ENCODE results near the gene NAP1L5. TPM values are rescaled to one million over a fixed set of nuclear protein-coding genes. Genes with fewer than 3 reads are reported as not detected.

NAP1L5 gene
- total RNA-seq = 1 to 10 TPM; 4.9 to 5.2 TPM

- intact Hi-C loops (cut with DNase I, micrococcal nuclease) = loop anchor here (1.0 to 5.0 kb wide), 3 partner anchors 105 to 415 kb away; partner anchors contain the start of genes HERC3 (in 2 of the 2) and PPM1K (in 1 of the 2)
- CTCF ChIA-PET = interaction anchor here (0.6 to 1.2 kb wide), 2 partner anchors 24 to 26 kb away, joined by 3 read pairs; no protein-coding TSS in a partner anchor
- H3K9me3 Mint-ChIP-seq (ENCODE audit: low read depth) = no peaks in the 10 kb centered on the region
- no peaks in the 10 kb centered on the region for H3K27me3 Mint-ChIP-seq
- peak; percentile 89 for ATAC-seq
- peaks cover 9% of the 10 kb centered on the region for H3K36me3 Mint-ChIP-seq (ENCODE audit: low read depth)
- H3K4me1 Mint-ChIP-seq = peaks cover 10% of the 10 kb centered on the region
- peak; percentile 81 for DNase-seq
- peak within 1 kb of the TSS; percentile 75 for H3K4me3 Mint-ChIP-seq
- peak within 1 kb of the TSS; percentile 62 for H3K27ac Mint-ChIP-seq
- POLR2A ChIA-PET = no interaction called here
These were observed at the start of gene NAP1L5 for GRCh38 chr4:88697588-88698329. Gene NAP1L5, minus strand, starts transcription at chr4:88697829. Its CDS starts 75 bp downstream, at chr4:88697754.

- H3K27me3 Mint-ChIP-seq = no peaks in the 10 kb centered on the region
- H3K4me1 Mint-ChIP-seq = no peaks in the 10 kb centered on the region
- no peaks in the 10 kb centered on the region for H3K9me3 Mint-ChIP-seq (ENCODE audit: low read depth)
- no peak overlapping the region for H3K4me3 Mint-ChIP-seq
- H3K36me3 Mint-ChIP-seq (ENCODE audit: low read depth) = peaks cover 6% of the 10 kb centered on the region
- H3K27ac Mint-ChIP-seq = no peak overlapping the region
- POLR2A ChIA-PET = no interaction called here
- ATAC-seq (no peak), DNase-seq (no peak)
- CTCF ChIA-PET = interaction anchor here (0.9 kb wide), 1 partner anchor 9 kb away, joined by 3 read pairs; no protein-coding TSS in a partner anchor
- intact Hi-C loops (cut with DNase I, micrococcal nuclease) = no loop called here
These were observed 49.7 kb upstream of the NAP1L5 start for GRCh38 chr4:88747351-88747750.

GRCh38 chr4:88746206-88746605 lies 48.6 kb upstream of the NAP1L5 start:
- Mint-ChIP-seq H3K27me3 (no peaks in the 10 kb centered on the region), H3K4me3 (no peak overlapping the region), H3K36me3 (ENCODE audit: low read depth) (peaks cover 6% of the 10 kb centered on the region), H3K4me1 (no peaks in the 10 kb centered on the region), H3K9me3 (ENCODE audit: low read depth) (no peaks in the 10 kb centered on the region), H3K27ac (no peak overlapping the region)
- no peak for DNase-seq
- intact Hi-C loops (cut with DNase I, micrococcal nuclease) = no loop called here
- ChIA-PET POLR2A (no interaction called here), CTCF (interaction anchor here (0.7 to 1.2 kb wide), 3 partner anchors 9 to 110 kb away, joined by 3 read pairs; no protein-coding TSS in a partner anchor)
- ATAC-seq = no peak

GRCh38 chr4:88745581-88746163 lies 48.0 kb upstream of the NAP1L5 start:
- ATAC-seq (no peak), DNase-seq (no peak)
- H3K4me3 Mint-ChIP-seq = no peak overlapping the region
- ChIA-PET POLR2A (no interaction called here), CTCF (interaction anchor here (0.6 to 1.2 kb wide), 4 partner anchors 8 to 482 kb away, joined by 3 read pairs; no protein-coding TSS in a partner anchor)
- intact Hi-C loops (cut with DNase I, micrococcal nuclease) = no loop called here
- H3K27me3 Mint-ChIP-seq = no peaks in the 10 kb centered on the region
- H3K36me3 Mint-ChIP-seq (ENCODE audit: low read depth) = peaks cover 6% of the 10 kb centered on the region
- H3K9me3 Mint-ChIP-seq (ENCODE audit: low read depth) = no peaks in the 10 kb centered on the region
- H3K27ac Mint-ChIP-seq = no peak overlapping the region
- H3K4me1 Mint-ChIP-seq = no peaks in the 10 kb centered on the region

GRCh38 chr4:88745175-88745574 lies 47.5 kb upstream of the NAP1L5 start:
- no peaks in the 10 kb centered on the region for H3K9me3 Mint-ChIP-seq (ENCODE audit: low read depth)
- ATAC-seq (no peak), DNase-seq (no peak)
- CTCF ChIA-PET = interaction anchor here (0.6 kb wide), 2 partner anchors 264 to 482 kb away, joined by 3 read pairs; no protein-coding TSS in a partner anchor
- no peak overlapping the region for H3K27ac Mint-ChIP-seq
- H3K27me3 Mint-ChIP-seq = no peaks in the 10 kb centered on the region
- POLR2A ChIA-PET = no interaction called here
- intact Hi-C loops (cut with DNase I, micrococcal nuclease) = no loop called here
- H3K36me3 Mint-ChIP-seq (ENCODE audit: low read depth) = peaks cover 6% of the 10 kb centered on the region
- no peak overlapping the region for H3K4me3 Mint-ChIP-seq
- no peaks in the 10 kb centered on the region for H3K4me1 Mint-ChIP-seq

- CTCF ChIA-PET = no interaction called here
- ATAC-seq = no peak
- peaks cover 6% of the 10 kb centered on the region for H3K36me3 Mint-ChIP-seq (ENCODE audit: low read depth)
- intact Hi-C loops (cut with DNase I, micrococcal nuclease) = no loop called here
- no peaks in the 10 kb centered on the region for H3K9me3 Mint-ChIP-seq (ENCODE audit: low read depth)
- no peak overlapping the region for H3K27ac Mint-ChIP-seq
- no peaks in the 10 kb centered on the region for H3K27me3 Mint-ChIP-seq
- POLR2A ChIA-PET = no interaction called here
- DNase-seq = no peak
- no peaks in the 10 kb centered on the region for H3K4me1 Mint-ChIP-seq
- H3K4me3 Mint-ChIP-seq = no peak overlapping the region
These were observed 47.0 kb upstream of the NAP1L5 start for GRCh38 chr4:88744609-88745008.

- ChIA-PET CTCF (interaction anchor here (1.0 kb wide), 1 partner anchor 15 kb away, joined by 3 read pairs; no protein-coding TSS in a partner anchor), POLR2A (no interaction called here)
- intact Hi-C loops (cut with DNase I, micrococcal nuclease) = no loop called here
- Mint-ChIP-seq H3K9me3 (ENCODE audit: low read depth) (no peaks in the 10 kb centered on the region), H3K27ac (no peak overlapping the region), H3K36me3 (ENCODE audit: low read depth) (peaks cover 3% of the 10 kb centered on the region), H3K4me3 (no peak overlapping the region), H3K27me3 (no peaks in the 10 kb centered on the region), H3K4me1 (peaks cover 3% of the 10 kb centered on the region)
- no peak for DNase-seq
- no peak for ATAC-seq
These were observed 46.1 kb upstream of the NAP1L5 start for GRCh38 chr4:88743696-88744095.

GRCh38 chr4:88742561-88742960 lies 44.9 kb upstream of the NAP1L5 start:
- intact Hi-C loops (cut with DNase I, micrococcal nuclease) = no loop called here
- ChIA-PET CTCF (interaction anchor here (1.0 kb wide), 2 partner anchors 16 to 212 kb away, joined by 3 read pairs; no protein-coding TSS in a partner anchor), POLR2A (no interaction called here)
- DNase-seq (no peak), ATAC-seq (no peak)
- Mint-ChIP-seq H3K4me1 (peaks cover 11% of the 10 kb centered on the region), H3K27ac (no peak overlapping the region), H3K36me3 (ENCODE audit: low read depth) (no peaks in the 10 kb centered on the region), H3K9me3 (ENCODE audit: low read depth) (no peaks in the 10 kb centered on the region), H3K4me3 (no peak overlapping the region), H3K27me3 (no peaks in the 10 kb centered on the region)

- intact Hi-C loops (cut with DNase I, micrococcal nuclease) = no loop called here
- no peak overlapping the region for H3K4me3 Mint-ChIP-seq
- H3K27me3 Mint-ChIP-seq = no peaks in the 10 kb centered on the region
- H3K4me1 Mint-ChIP-seq = peaks cover 18% of the 10 kb centered on the region
- H3K9me3 Mint-ChIP-seq (ENCODE audit: low read depth) = no peaks in the 10 kb centered on the region
- ChIA-PET POLR2A (no interaction called here), CTCF (interaction anchor here (1.4 kb wide), 1 partner anchor 285 kb away, joined by 3 read pairs; no protein-coding TSS in a partner anchor)
- H3K36me3 Mint-ChIP-seq (ENCODE audit: low read depth) = no peaks in the 10 kb centered on the region
- ATAC-seq (no peak), DNase-seq (no peak)
- H3K27ac Mint-ChIP-seq = no peak overlapping the region
These were observed 40.6 kb upstream of the NAP1L5 start for GRCh38 chr4:88738180-88738579.

- intact Hi-C loops (cut with DNase I, micrococcal nuclease) = no loop called here
- ChIA-PET CTCF (interaction anchor here (0.6 to 1.6 kb wide), 4 partner anchors 9 to 286 kb away, joined by 3 to 8 read pairs (median 3); no protein-coding TSS in a partner anchor), POLR2A (no interaction called here)
- Mint-ChIP-seq H3K36me3 (ENCODE audit: low read depth) (no peaks in the 10 kb centered on the region), H3K27ac (peak overlapping the region; percentile 55), H3K4me1 (peaks cover 18% of the 10 kb centered on the region), H3K27me3 (no peaks in the 10 kb centered on the region), H3K9me3 (ENCODE audit: low read depth) (no peaks in the 10 kb centered on the region), H3K4me3 (peak overlapping the region; percentile 48)
- DNase-seq = peak; percentile 55
- peak; percentile 84 for ATAC-seq
These were observed 39.8 kb upstream of the NAP1L5 start for GRCh38 chr4:88737307-88737941.

- CTCF ChIA-PET = interaction anchor here (0.8 to 1.6 kb wide), 2 partner anchors 18 to 80 kb away, joined by 3 to 8 read pairs; no protein-coding TSS in a partner anchor
- POLR2A ChIA-PET = no interaction called here
- ATAC-seq (no peak), DNase-seq (no peak)
- H3K9me3 Mint-ChIP-seq (ENCODE audit: low read depth) = no peaks in the 10 kb centered on the region
- no peaks in the 10 kb centered on the region for H3K36me3 Mint-ChIP-seq (ENCODE audit: low read depth)
- H3K27me3 Mint-ChIP-seq = no peaks in the 10 kb centered on the region
- no peak overlapping the region for H3K4me3 Mint-ChIP-seq
- intact Hi-C loops (cut with DNase I, micrococcal nuclease) = no loop called here
- peaks cover 18% of the 10 kb centered on the region for H3K4me1 Mint-ChIP-seq
- no peak overlapping the region for H3K27ac Mint-ChIP-seq
These were observed 38.6 kb upstream of the NAP1L5 start for GRCh38 chr4:88736264-88736663.

Measured in activated CD4-positive, alpha-beta T cell treated with anti-CD3 and anti-CD28 coated beads for 36 hours (primary cell).